ENCODE results near the gene EHD4. TPM values are rescaled to one million over a fixed set of nuclear protein-coding genes. Genes with fewer than 3 reads are reported as not detected.

EHD4 gene
- total and polyA plus RNA-seq, 2 experiments from 2014 or later, result 27.3 to 34.7 TPM

DNA sequence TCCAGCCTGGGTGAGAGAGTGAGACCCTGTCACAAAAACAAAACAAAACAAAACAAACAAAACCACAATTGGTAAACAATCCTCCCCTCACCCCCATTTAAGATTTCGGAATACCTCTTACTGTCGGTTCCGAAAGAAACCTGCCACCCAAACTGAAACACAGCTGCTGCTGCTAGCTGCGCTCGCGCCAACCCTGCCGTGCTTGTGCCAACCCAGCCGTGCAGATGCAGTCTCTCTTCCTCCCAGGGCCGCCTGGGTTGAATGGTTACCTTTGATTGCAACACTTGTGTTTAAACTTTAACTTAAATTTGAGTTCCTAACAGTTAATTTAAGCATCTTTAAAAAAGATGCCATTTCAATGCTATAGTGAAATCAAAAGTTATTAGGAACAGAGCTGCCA is 50.0 kb downstream of the EHD4 start:
- H4K20me1 ChIP-seq (ENCODE audit: insufficient read depth, poor library complexity, severe bottlenecking), result no peaks in the 10 kb centered on the region
- peak overlapping the region; percentile 1 for H3K4me2 ChIP-seq
- H3K4me1 ChIP-seq (ENCODE audit: insufficient read depth), result peaks cover 61% of the 10 kb centered on the region
- WGBS (ENCODE audit: low lambda C conversion rate, missing lambda C conversion rate), result 82% methylated on average over 9 of the region's 9 CpGs
- DNase-seq (ENCODE audit: low spot score), result no peak
- peaks cover 20% of the 10 kb centered on the region for H3K79me2 ChIP-seq
- H3K9me2 ChIP-seq (replicated peaks; ENCODE audit: insufficient read depth), result no peaks in the 10 kb centered on the region
- H3K4me3 ChIP-seq, result no peak overlapping the region
- H3K27ac ChIP-seq, result peak overlapping the region; percentile 88
- no peaks in the 10 kb centered on the region for H3K27me3 ChIP-seq
- H3K9me3 ChIP-seq (ENCODE audit: low read depth), result no peaks in the 10 kb centered on the region
- no peak overlapping the region for H2AFZ ChIP-seq
- H3K36me3 ChIP-seq (replicated peaks; ENCODE audit: insufficient read depth, low read depth), result no peaks in the 10 kb centered on the region
- no peak for TF ChIP-seq EZH2phosphoT487 (IDR thresholded peaks at IDR 0.05; ENCODE audit: low read depth, severe bottlenecking, unreplicated experiment)
- TF ChIP-seq, protein P1, sequence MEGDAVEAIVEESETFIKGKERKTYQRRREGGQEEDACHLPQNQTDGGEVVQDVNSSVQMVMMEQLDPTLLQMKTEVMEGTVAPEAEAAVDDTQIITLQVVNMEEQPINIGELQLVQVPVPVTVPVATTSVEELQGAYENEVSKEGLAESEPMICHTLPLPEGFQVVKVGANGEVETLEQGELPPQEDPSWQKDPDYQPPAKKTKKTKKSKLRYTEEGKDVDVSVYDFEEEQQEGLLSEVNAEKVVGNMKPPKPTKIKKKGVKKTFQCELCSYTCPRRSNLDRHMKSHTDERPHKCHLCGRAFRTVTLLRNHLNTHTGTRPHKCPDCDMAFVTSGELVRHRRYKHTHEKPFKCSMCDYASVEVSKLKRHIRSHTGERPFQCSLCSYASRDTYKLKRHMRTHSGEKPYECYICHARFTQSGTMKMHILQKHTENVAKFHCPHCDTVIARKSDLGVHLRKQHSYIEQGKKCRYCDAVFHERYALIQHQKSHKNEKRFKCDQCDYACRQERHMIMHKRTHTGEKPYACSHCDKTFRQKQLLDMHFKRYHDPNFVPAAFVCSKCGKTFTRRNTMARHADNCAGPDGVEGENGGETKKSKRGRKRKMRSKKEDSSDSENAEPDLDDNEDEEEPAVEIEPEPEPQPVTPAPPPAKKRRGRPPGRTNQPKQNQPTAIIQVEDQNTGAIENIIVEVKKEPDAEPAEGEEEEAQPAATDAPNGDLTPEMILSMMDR (IDR thresholded peaks at IDR 0.05; ENCODE audit: poor library complexity), result no peak
- TF ChIP-seq EZH2 (IDR thresholded peaks at IDR 0.05; ENCODE audit: borderline replicate concordance), result no peak

- Histone ChIP-seq H3K27me3 (no peaks in the 10 kb centered on the region), H2AFZ (no peak overlapping the region), H3K4me2 (peak overlapping the region; percentile 35), H3K27ac (peak overlapping the region; percentile 88), H3K4me3 (no peak overlapping the region), H3K9me2 (replicated peaks; ENCODE audit: insufficient read depth) (no peaks in the 10 kb centered on the region), H3K9me3 (ENCODE audit: low read depth) (no peaks in the 10 kb centered on the region), H3K79me2 (peaks cover 20% of the 10 kb centered on the region), H3K36me3 (replicated peaks; ENCODE audit: insufficient read depth, low read depth) (no peaks in the 10 kb centered on the region), H3K4me1 (ENCODE audit: insufficient read depth) (peaks cover 54% of the 10 kb centered on the region), H4K20me1 (ENCODE audit: insufficient read depth, poor library complexity, severe bottlenecking) (no peaks in the 10 kb centered on the region)
- DNase-seq (ENCODE audit: low spot score), result no peak
- WGBS (ENCODE audit: low lambda C conversion rate, missing lambda C conversion rate), result 89% methylated on average over 5 of the region's 5 CpGs
- TF ChIP-seq, protein P1 (IDR thresholded peaks at IDR 0.05; ENCODE audit: poor library complexity), result no peak
- TF ChIP-seq EZH2 (IDR thresholded peaks at IDR 0.05; ENCODE audit: borderline replicate concordance) (no peak), EZH2phosphoT487 (IDR thresholded peaks at IDR 0.05; ENCODE audit: low read depth, severe bottlenecking, unreplicated experiment) (no peak)
Measured at GRCh38 chr15:41921639-41922038, 50.7 kb downstream of the EHD4 start.

GRCh38 chr15:41921167-41921566 is 51.2 kb downstream of the EHD4 start:
- Histone ChIP-seq H3K27me3 (no peaks in the 10 kb centered on the region), H2AFZ (no peak overlapping the region), H4K20me1 (ENCODE audit: insufficient read depth, poor library complexity, severe bottlenecking) (no peaks in the 10 kb centered on the region), H3K4me2 (peak overlapping the region; percentile 35), H3K79me2 (peaks cover 23% of the 10 kb centered on the region), H3K9me3 (ENCODE audit: low read depth) (no peaks in the 10 kb centered on the region), H3K4me1 (ENCODE audit: insufficient read depth) (peaks cover 51% of the 10 kb centered on the region), H3K9me2 (replicated peaks; ENCODE audit: insufficient read depth) (no peaks in the 10 kb centered on the region), H3K27ac (peak overlapping the region; percentile 88), H3K36me3 (replicated peaks; ENCODE audit: insufficient read depth, low read depth) (no peaks in the 10 kb centered on the region), H3K4me3 (no peak overlapping the region)
- WGBS (ENCODE audit: low lambda C conversion rate, missing lambda C conversion rate), result 66% methylated on average over 9 of the region's 9 CpGs
- DNase-seq (ENCODE audit: low spot score), result no peak
- TF ChIP-seq EZH2 (IDR thresholded peaks at IDR 0.05; ENCODE audit: borderline replicate concordance) (no peak), EZH2phosphoT487 (IDR thresholded peaks at IDR 0.05; ENCODE audit: low read depth, severe bottlenecking, unreplicated experiment) (no peak)
- TF ChIP-seq, protein P1 (IDR thresholded peaks at IDR 0.05; ENCODE audit: poor library complexity), result no peak

All from hepatocyte (in vitro differentiated cells).